GM12891 (cell line): ENCODE results near the gene SLC45A2.
"Not testable (repeated sequence)": the region's sequence is repeated elsewhere in the genome, so short reads cannot be mapped to it uniquely, and the experiment has no call there.

Source experiments
- DNase-seq: peaks from one replicate; pipeline ENCODE4 v3.0.0; 2011; ENCODE audit warnings: low spot score; ENCODE audit not compliant: insufficient read length
- FAIRE-seq: peaks from 2 replicates; lab custom pipeline; 2011; peaks lifted over from hg19 to GRCh38; lab: Jason Lieb, UNC
- PAX5 ChIP-seq: IDR thresholded peaks from 2 replicates; pipeline ENCODE4 v1.6.1; 2011; ENCODE audit warnings: low read length, moderate library complexity, mild to moderate bottlenecking; ENCODE audit not compliant: insufficient read depth, severe bottlenecking
- POLR2A ChIP-seq: IDR thresholded peaks from 2 replicates; pipeline ENCODE4 v1.6.1; 2011; ENCODE audit warnings: low read depth, low read length, control low read depth
- POLR2AphosphoS5 ChIP-seq: IDR thresholded peaks from 2 replicates; pipeline ENCODE4 v1.6.1; 2011; ENCODE audit warnings: low read depth, low read length, control low read depth
- POU2F2 ChIP-seq: IDR thresholded peaks from 2 replicates; pipeline ENCODE4 v1.6.1; 2011; ENCODE audit warnings: low read depth, mild to moderate bottlenecking, control low read depth, low read length, moderate library complexity
- SPI1 ChIP-seq: IDR thresholded peaks from 2 replicates; pipeline ENCODE4 v1.6.1; 2011; ENCODE audit warnings: low read depth, low read length, control low read depth
- TAF1 ChIP-seq: IDR thresholded peaks from 2 replicates; pipeline ENCODE4 v1.6.1; 2011; ENCODE audit warnings: low read depth, low read length, control low read depth

Gene SLC45A2

DNA sequence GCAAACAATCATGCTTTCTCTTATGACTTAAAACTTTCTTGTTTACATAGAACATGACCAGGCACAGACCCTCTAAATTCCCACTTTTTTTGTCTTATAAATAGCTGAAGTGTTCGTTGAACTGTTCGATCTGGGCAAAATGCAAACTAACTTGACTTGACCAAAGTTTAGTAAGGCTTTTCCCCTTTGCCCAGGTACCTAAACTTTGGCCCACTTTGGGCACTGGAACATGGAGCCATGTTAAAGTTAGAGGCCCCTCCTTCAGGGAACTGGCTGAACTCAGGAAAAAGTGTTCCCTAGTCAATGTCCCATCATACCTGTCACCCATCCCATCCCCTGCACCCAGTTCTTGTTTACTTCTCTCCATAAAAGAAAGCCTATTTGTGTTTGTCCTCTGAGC, 32.8 kb upstream of the SLC45A2 start:
- no peak for FAIRE-seq
- DNase-seq: no peak
- TF ChIP-seq SPI1 (no peak), POU2F2 (no peak), POLR2AphosphoS5 (no peak), TAF1 (no peak), POLR2A (no peak), PAX5 (no peak)

GRCh38 chr5:34016750-34017149, 32.3 kb upstream of the SLC45A2 start:
- DNase-seq (no peak), FAIRE-seq (no peak)
- no peak for TF ChIP-seq TAF1

DNA sequence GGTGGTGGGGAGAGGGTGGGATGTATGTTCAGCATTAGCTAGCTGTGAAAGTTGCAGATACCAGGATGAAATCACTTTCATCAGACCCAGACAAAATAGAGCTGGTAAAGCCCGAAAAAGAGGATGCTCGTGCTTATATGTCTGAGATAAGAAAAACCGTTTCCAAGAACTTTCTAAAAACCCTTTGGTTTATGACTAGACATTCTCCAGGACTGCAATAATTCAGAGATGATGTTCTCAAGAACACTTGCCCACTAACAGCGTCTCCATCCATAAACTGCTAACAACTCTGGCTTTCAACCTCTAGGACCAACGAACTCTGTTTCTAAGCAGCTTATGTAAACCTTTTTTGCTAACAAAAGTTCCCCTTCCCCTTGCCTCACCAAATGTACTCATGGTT, 31.7 kb upstream of the SLC45A2 start:
- no peak for FAIRE-seq
- no peak for DNase-seq
- TF ChIP-seq POU2F2: no peak
- no peak for TF ChIP-seq POLR2AphosphoS5
- no peak for TF ChIP-seq TAF1

- TF ChIP-seq SPI1 (no peak), POLR2AphosphoS5 (no peak), POLR2A (no peak), PAX5 (no peak), TAF1 (no peak), POU2F2 (no peak)
- FAIRE-seq (no peak), DNase-seq (no peak)
Measured at GRCh38 chr5:34015120-34015822, 30.8 kb upstream of the SLC45A2 start.

- no peak for TF ChIP-seq PAX5
- TF ChIP-seq SPI1: no peak
- TF ChIP-seq POLR2AphosphoS5: no peak
- no peak for TF ChIP-seq POLR2A
- TF ChIP-seq TAF1: no peak
- no peak for TF ChIP-seq POU2F2
- DNase-seq: no peak
- FAIRE-seq: no peak
Measured at GRCh38 chr5:34014626-34015025, 30.1 kb upstream of the SLC45A2 start.

DNA sequence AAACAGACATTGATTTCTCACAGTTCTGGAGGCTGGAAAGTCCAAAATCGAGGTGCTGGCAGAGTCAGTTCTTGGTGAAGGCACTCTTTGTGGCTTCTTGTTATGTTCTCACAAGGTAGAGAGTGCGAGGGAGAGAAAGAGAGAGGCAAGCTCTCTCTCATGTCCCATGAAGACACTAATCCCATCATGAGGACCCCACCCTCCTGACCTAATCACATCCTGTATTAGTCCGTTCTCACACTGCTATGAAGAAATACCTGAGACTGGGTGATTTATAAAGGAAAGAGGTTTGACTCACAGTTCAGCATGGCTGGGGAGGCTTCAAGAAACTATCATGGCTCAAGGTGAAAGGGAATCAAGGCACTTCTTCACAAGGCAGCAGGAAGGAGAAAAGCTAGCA, 29.1 kb upstream of the SLC45A2 start:
- no peak for FAIRE-seq

GRCh38 chr5:34012791-34013190, 28.3 kb upstream of the SLC45A2 start:
- no peak for DNase-seq
- no peak for FAIRE-seq
- TF ChIP-seq POU2F2 (no peak), POLR2A (no peak), TAF1 (no peak), PAX5 (no peak), POLR2AphosphoS5 (no peak), SPI1 (no peak)

More for the DNA sequence above, 29.1 kb upstream of the SLC45A2 start:
- TF ChIP-seq PAX5 (no peak), TAF1 (no peak), POLR2A (no peak), POU2F2 (no peak), POLR2AphosphoS5 (no peak), SPI1 (no peak)
- no peak for DNase-seq

DNA sequence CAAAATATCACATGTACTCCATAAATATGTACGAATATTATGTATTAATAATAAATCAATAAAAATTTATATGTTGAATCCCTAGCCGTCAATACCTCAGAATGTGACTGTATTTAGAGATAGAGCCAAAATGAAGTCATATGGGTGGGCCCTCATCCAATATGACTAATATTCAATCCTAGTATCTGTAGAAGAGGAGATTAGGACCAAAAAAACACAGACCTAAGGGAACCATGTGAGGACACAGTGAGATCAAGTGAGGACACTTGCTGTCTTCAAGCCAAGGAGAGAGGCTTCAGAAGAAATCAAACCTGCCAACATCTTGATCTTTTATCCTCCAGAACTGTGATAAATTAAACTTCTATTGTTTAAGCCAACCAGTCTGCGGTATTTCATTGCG, 27.0 kb upstream of the SLC45A2 start:
- FAIRE-seq: no peak
- no peak for DNase-seq
- TF ChIP-seq PAX5: no peak
- TF ChIP-seq POU2F2: no peak
- no peak for TF ChIP-seq POLR2A
- TF ChIP-seq POLR2AphosphoS5: no peak
- no peak for TF ChIP-seq SPI1
- TF ChIP-seq TAF1: no peak

DNA sequence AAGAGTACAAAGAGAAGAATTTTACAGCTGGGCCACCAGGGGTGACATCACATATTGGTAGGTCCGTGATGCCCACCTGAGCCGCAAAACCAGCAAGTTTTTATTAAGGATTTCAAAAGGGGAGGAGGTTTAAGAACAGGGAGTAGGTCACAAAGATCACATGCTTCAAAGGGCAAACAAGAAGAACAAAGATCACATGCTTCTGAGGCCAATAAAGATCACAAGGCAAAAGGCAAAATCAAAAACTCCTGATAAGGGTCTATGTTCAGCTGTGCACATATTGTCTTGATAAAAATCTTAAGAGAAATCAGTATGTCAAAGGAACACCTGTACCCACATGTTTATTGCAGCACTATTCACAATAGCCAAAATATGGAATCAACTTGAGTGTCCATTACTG, 25.7 kb upstream of the SLC45A2 start:
- DNase-seq, FAIRE-seq: not testable (repeated sequence)

DNA sequence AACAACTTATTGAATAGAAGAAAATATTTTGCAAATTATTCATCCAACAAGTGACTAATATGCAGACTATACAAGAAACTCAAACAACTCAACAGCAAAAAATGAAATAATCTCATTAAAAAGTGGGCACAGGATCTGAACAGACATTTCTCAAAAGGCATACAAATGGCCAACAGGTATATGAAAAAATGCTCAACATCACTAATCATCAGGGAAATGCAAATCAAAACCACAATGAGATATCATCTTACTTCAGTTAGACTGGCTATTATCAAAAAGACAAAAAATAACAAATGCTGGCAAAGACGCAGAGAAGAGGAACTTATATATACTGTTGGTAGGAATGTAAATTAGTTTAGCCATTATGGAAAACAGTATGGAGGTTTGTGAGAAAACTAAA, 25.1 kb upstream of the SLC45A2 start:
- FAIRE-seq: no peak
- no peak for TF ChIP-seq POLR2AphosphoS5
- TF ChIP-seq POU2F2: no peak
- no peak for TF ChIP-seq SPI1
- no peak for TF ChIP-seq POLR2A
- TF ChIP-seq PAX5: no peak
- no peak for TF ChIP-seq TAF1
- DNase-seq: no peak

DNA sequence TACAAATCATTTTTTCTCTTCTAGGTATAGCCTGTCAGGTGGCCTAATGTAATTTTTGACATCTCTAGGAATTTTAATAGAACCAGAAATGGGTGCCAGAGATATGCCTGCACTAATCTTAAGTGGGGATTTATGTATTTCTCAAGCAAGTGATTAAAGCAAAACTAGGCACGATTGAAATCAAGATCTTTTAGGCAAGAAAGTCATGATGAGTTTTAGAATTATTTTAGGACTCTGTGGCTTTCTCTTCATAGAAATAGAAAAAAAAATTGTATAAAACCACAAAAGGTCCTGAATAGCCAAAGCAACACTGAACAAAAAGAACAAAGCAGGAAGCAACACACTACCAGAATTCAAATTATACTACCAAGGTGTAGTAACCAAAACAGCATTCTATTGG, 24.3 kb upstream of the SLC45A2 start:
- FAIRE-seq (no peak), DNase-seq (no peak)
- no peak for TF ChIP-seq SPI1
- no peak for TF ChIP-seq POU2F2
- TF ChIP-seq PAX5: no peak
- no peak for TF ChIP-seq POLR2A
- no peak for TF ChIP-seq POLR2AphosphoS5
- TF ChIP-seq TAF1: no peak
